Measurements from ENCODE around the gene THSD4.

The THSD4 gene

GRCh38 chr15:71821547-71822129, 706.4 kb downstream of the THSD4 start:
- H3K27ac ChIP-seq (ENCODE audit: low read depth, low read length): no peak overlapping the region
- no peak overlapping the region for H3K9ac ChIP-seq (ENCODE audit: low read depth in 1 of 2, low read length in 2 of 2)
- peaks cover 9 to 13% of the 10 kb centered on the region in 2 donors for H3K36me3 ChIP-seq (ENCODE audit: control insufficient read depth in 1 of 2, insufficient read depth in 2 of 2, low read length in 2 of 2)
- no peaks in the 10 kb centered on the region for H3K4me1 ChIP-seq (ENCODE audit: control insufficient read depth in 1 of 2, insufficient read depth in 2 of 2, low read length in 2 of 2)
- H3K9me3 ChIP-seq (ENCODE audit: control insufficient read depth in 1 of 2, low read length in 2 of 2): peaks cover 15 to 23% of the 10 kb centered on the region in 2 donors
- H3K27me3 ChIP-seq (ENCODE audit: control insufficient read depth in 1 of 2, insufficient read depth in 2 of 2, low read length in 2 of 2): no peaks in the 10 kb centered on the region
- H3K4me3 ChIP-seq (ENCODE audit: low read depth in 1 of 2, low read length in 2 of 2): no peak overlapping the region

- peaks cover 13 to 21% of the 10 kb centered on the region in 2 donors for H3K36me3 ChIP-seq (ENCODE audit: control insufficient read depth in 1 of 2, insufficient read depth in 2 of 2, low read length in 2 of 2)
These were observed 707.8 kb downstream of the THSD4 start for GRCh38 chr15:71822890-71823630.

GRCh38 chr15:71823801-71824200, 708.5 kb downstream of the THSD4 start:
- Histone ChIP-seq H3K9ac (ENCODE audit: low read depth in 1 of 2, low read length in 2 of 2) (no peak overlapping the region), H3K4me1 (ENCODE audit: control insufficient read depth in 1 of 2, insufficient read depth in 2 of 2, low read length in 2 of 2) (no peaks in the 10 kb centered on the region), H3K36me3 (ENCODE audit: control insufficient read depth in 1 of 2, insufficient read depth in 2 of 2, low read length in 2 of 2) (peaks cover 13 to 21% of the 10 kb centered on the region in 2 donors), H3K4me3 (ENCODE audit: low read depth in 1 of 2, low read length in 2 of 2) (no peak overlapping the region), H3K9me3 (ENCODE audit: control insufficient read depth in 1 of 2, low read length in 2 of 2) (peaks cover 15 to 23% of the 10 kb centered on the region in 2 donors), H3K27me3 (ENCODE audit: control insufficient read depth in 1 of 2, insufficient read depth in 2 of 2, low read length in 2 of 2) (no peaks in the 10 kb centered on the region), H3K27ac (ENCODE audit: low read depth, low read length) (no peak overlapping the region)

More at GRCh38 chr15:71822890-71823630, 707.8 kb downstream of the THSD4 start:
- Histone ChIP-seq H3K4me1 (ENCODE audit: control insufficient read depth in 1 of 2, insufficient read depth in 2 of 2, low read length in 2 of 2) (no peaks in the 10 kb centered on the region), H3K27me3 (ENCODE audit: control insufficient read depth in 1 of 2, insufficient read depth in 2 of 2, low read length in 2 of 2) (no peaks in the 10 kb centered on the region), H3K4me3 (ENCODE audit: low read depth in 1 of 2, low read length in 2 of 2) (no peak overlapping the region), H3K27ac (ENCODE audit: low read depth, low read length) (no peak overlapping the region), H3K9me3 (ENCODE audit: control insufficient read depth in 1 of 2, low read length in 2 of 2) (peaks cover 15 to 23% of the 10 kb centered on the region in 2 donors), H3K9ac (ENCODE audit: low read depth in 1 of 2, low read length in 2 of 2) (no peak overlapping the region)

- peaks cover 15 to 18% of the 10 kb centered on the region in 2 donors for H3K9me3 ChIP-seq (ENCODE audit: control insufficient read depth in 1 of 2, low read length in 2 of 2)
- H3K4me1 ChIP-seq (ENCODE audit: control insufficient read depth in 1 of 2, insufficient read depth in 2 of 2, low read length in 2 of 2): no peaks in the 10 kb centered on the region
- H3K9ac ChIP-seq (ENCODE audit: low read depth in 1 of 2, low read length in 2 of 2): no peak overlapping the region
- no peaks in the 10 kb centered on the region for H3K27me3 ChIP-seq (ENCODE audit: control insufficient read depth in 1 of 2, insufficient read depth in 2 of 2, low read length in 2 of 2)
- H3K4me3 ChIP-seq (ENCODE audit: low read depth in 1 of 2, low read length in 2 of 2): no peak overlapping the region
- peaks cover 19 to 30% of the 10 kb centered on the region in 2 donors for H3K36me3 ChIP-seq (ENCODE audit: control insufficient read depth in 1 of 2, insufficient read depth in 2 of 2, low read length in 2 of 2)
- no peak overlapping the region for H3K27ac ChIP-seq (ENCODE audit: low read depth, low read length)
These were observed 709.9 kb downstream of the THSD4 start for GRCh38 chr15:71825021-71825730.

- peaks cover 19 to 30% of the 10 kb centered on the region in 2 donors for H3K36me3 ChIP-seq (ENCODE audit: control insufficient read depth in 1 of 2, insufficient read depth in 2 of 2, low read length in 2 of 2)
- H3K9me3 ChIP-seq (ENCODE audit: control insufficient read depth in 1 of 2, low read length in 2 of 2): peaks cover 10 to 15% of the 10 kb centered on the region in 2 donors
- no peak overlapping the region for H3K9ac ChIP-seq (ENCODE audit: low read depth in 1 of 2, low read length in 2 of 2)
- H3K4me1 ChIP-seq (ENCODE audit: control insufficient read depth in 1 of 2, insufficient read depth in 2 of 2, low read length in 2 of 2): no peaks in the 10 kb centered on the region
- H3K27me3 ChIP-seq (ENCODE audit: control insufficient read depth in 1 of 2, insufficient read depth in 2 of 2, low read length in 2 of 2): no peaks in the 10 kb centered on the region
- H3K27ac ChIP-seq (ENCODE audit: low read depth, low read length): no peak overlapping the region
- no peak overlapping the region for H3K4me3 ChIP-seq (ENCODE audit: low read depth in 1 of 2, low read length in 2 of 2)
These were observed 710.9 kb downstream of the THSD4 start for GRCh38 chr15:71826196-71826595.

GRCh38 chr15:71830981-71831380, 715.7 kb downstream of the THSD4 start:
- H3K27ac ChIP-seq (ENCODE audit: low read depth, low read length): no peak overlapping the region
- peaks cover 12 to 27% of the 10 kb centered on the region in 2 donors for H3K36me3 ChIP-seq (ENCODE audit: control insufficient read depth in 1 of 2, insufficient read depth in 2 of 2, low read length in 2 of 2)
- H3K4me1 ChIP-seq (ENCODE audit: control insufficient read depth in 1 of 2, insufficient read depth in 2 of 2, low read length in 2 of 2): no peaks in the 10 kb centered on the region

More at GRCh38 chr15:71830981-71831380, 715.7 kb downstream of the THSD4 start:
- H3K27me3 ChIP-seq (ENCODE audit: control insufficient read depth in 1 of 2, insufficient read depth in 2 of 2, low read length in 2 of 2): no peaks in the 10 kb centered on the region
- H3K9me3 ChIP-seq (ENCODE audit: control insufficient read depth in 1 of 2, low read length in 2 of 2): no peaks in the 10 kb centered on the region
- H3K9ac ChIP-seq (ENCODE audit: low read depth in 1 of 2, low read length in 2 of 2): no peak overlapping the region
- no peak overlapping the region for H3K4me3 ChIP-seq (ENCODE audit: low read depth in 1 of 2, low read length in 2 of 2)

Data from duodenal mucosa (tissue), 2 donors.